GM12891 (cell line): ENCODE measurements around the gene GRIA1.

ENCODE experiments used
- PAX5 ChIP-seq: IDR thresholded peaks from 2 replicates; pipeline ENCODE4 v1.6.1; 2011; ENCODE audit warnings: low read length, moderate library complexity, mild to moderate bottlenecking; ENCODE audit not compliant: insufficient read depth, severe bottlenecking
- POLR2A ChIP-seq: IDR thresholded peaks from 2 replicates; pipeline ENCODE4 v1.6.1; 2011; ENCODE audit warnings: low read depth, low read length, control low read depth
- POLR2AphosphoS5 ChIP-seq: IDR thresholded peaks from 2 replicates; pipeline ENCODE4 v1.6.1; 2011; ENCODE audit warnings: low read depth, low read length, control low read depth
- POU2F2 ChIP-seq: IDR thresholded peaks from 2 replicates; pipeline ENCODE4 v1.6.1; 2011; ENCODE audit warnings: low read depth, mild to moderate bottlenecking, control low read depth, low read length, moderate library complexity
- SPI1 ChIP-seq: IDR thresholded peaks from 2 replicates; pipeline ENCODE4 v1.6.1; 2011; ENCODE audit warnings: low read depth, low read length, control low read depth
- TAF1 ChIP-seq: IDR thresholded peaks from 2 replicates; pipeline ENCODE4 v1.6.1; 2011; ENCODE audit warnings: low read depth, low read length, control low read depth

DNA sequence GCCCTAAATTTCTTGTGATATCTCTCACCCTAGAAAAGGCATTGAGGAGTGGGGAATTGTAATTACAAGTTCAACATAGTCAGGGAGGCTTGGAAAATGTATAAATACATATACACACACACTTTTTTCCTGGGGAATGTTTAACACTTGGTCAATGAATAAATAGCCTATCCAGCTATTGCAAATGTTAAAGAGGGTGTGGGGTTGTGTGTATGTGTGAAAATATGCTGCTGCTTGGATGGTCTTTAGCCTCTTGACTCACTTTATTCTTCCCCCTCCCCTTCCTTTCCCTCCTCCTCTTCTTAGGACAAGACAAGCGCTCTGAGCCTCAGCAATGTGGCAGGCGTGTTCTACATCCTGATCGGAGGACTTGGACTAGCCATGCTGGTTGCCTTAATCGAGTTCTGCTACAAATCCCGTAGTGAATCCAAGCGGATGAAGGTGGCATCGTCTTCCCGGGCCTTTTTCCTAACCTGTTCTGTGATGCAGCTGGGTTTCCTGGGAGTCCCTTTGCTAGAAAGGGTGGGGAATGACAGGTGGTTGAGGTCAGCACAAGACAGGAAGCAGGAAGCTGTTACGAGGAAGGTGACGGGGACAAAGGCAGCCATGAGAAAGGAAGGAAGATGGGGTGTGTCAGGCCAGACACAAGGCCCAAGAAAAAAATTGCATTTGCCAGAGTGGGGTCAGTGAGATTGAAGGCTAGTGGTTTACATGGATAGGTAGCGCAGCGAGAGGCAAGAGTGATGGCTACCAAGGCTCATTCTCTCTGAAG, 311.8 kb downstream of the GRIA1 start:
- TF ChIP-seq POLR2A = no peak
- TF ChIP-seq PAX5 = no peak
- no peak for TF ChIP-seq POLR2AphosphoS5
- no peak for TF ChIP-seq SPI1
- no peak for TF ChIP-seq TAF1
- no peak for TF ChIP-seq POU2F2
